NOMO-1 treated with DMSO at 0.1 percent for 48 hours (cell line): ENCODE results near the gene SPRY1.

ENCODE experiments used
- DNase-seq: peaks from one replicate; lab custom pipeline; 2025; ENCODE audit not compliant: unreplicated experiment; lab: John Stamatoyannopoulos, UW

SPRY1 gene

GRCh38 chr4:123408471-123409084 is 12.0 kb downstream of the SPRY1 start:
- no peak for DNase-seq

- DNase-seq = no peak
Observed at GRCh38 chr4:123409334-123409733, 12.7 kb downstream of the SPRY1 start.

GRCh38 chr4:123411514-123411913 is 14.9 kb downstream of the SPRY1 start:
- no peak for DNase-seq

- DNase-seq = peak; percentile 50
Observed at GRCh38 chr4:123412091-123412505, 15.5 kb downstream of the SPRY1 start.

- no peak for DNase-seq
Observed at GRCh38 chr4:123412700-123413512, 16.3 kb downstream of the SPRY1 start.

- DNase-seq = no peak
Observed at GRCh38 chr4:123415576-123415975, 19.0 kb downstream of the SPRY1 start.

- peak; percentile 95 for DNase-seq
Observed at GRCh38 chr4:123415977-123416376, 19.4 kb downstream of the SPRY1 start.

GRCh38 chr4:123417813-123418212 is 21.2 kb downstream of the SPRY1 start:
- DNase-seq = no peak

GRCh38 chr4:123418351-123418931 is 21.8 kb downstream of the SPRY1 start:
- peak; percentile 85 for DNase-seq

GRCh38 chr4:123419885-123420755 is 23.5 kb downstream of the SPRY1 start:
- DNase-seq = peak; percentile 5

- DNase-seq = peak; percentile 56
Observed at GRCh38 chr4:123421227-123421936, 24.8 kb downstream of the SPRY1 start.

- peak; percentile 5 for DNase-seq
Observed at GRCh38 chr4:123421937-123422781, 25.6 kb downstream of the SPRY1 start.

GRCh38 chr4:123423819-123424218 is 27.2 kb downstream of the SPRY1 start:
- DNase-seq = no peak

GRCh38 chr4:123427951-123428350 is 31.4 kb downstream of the SPRY1 start:
- no peak for DNase-seq

- no peak for DNase-seq
Observed at GRCh38 chr4:123430031-123430430, 33.4 kb downstream of the SPRY1 start.

- no peak for DNase-seq
Observed at GRCh38 chr4:123430501-123430900, 33.9 kb downstream of the SPRY1 start.

GRCh38 chr4:123433573-123433972 is 37.0 kb downstream of the SPRY1 start:
- no peak for DNase-seq

- no peak for DNase-seq
Observed at GRCh38 chr4:123433976-123434375, 37.4 kb downstream of the SPRY1 start.

- DNase-seq = no peak
Observed at GRCh38 chr4:123435246-123436113, 38.9 kb downstream of the SPRY1 start.
